GM18951 (cell line): Measurements from ENCODE around the gene CACNB3.
A peak's percentile ranks its signal among the peaks of the same experiment; 100 is the strongest.

Experiments used
- POLR2A ChIP-seq: IDR thresholded peaks from 4 replicates; pipeline ENCODE4 v1.6.1; 2011; ENCODE audit warnings: mild to moderate bottlenecking; ENCODE audit not compliant: insufficient read length, insufficient read depth; ENCODE audit errors: extremely low read depth
- in situ Hi-C: fragments of 300-500 bp; cut with MboI; formaldehyde crosslinking; loops from one replicate; pipeline ENCODE4 v1.12.0; 2022; ENCODE audit warnings: low sequenced_read_pairs, mixed read lengths, inconsistent platforms; ENCODE audit not compliant: unreplicated experiment

The CACNB3 gene

DNA sequence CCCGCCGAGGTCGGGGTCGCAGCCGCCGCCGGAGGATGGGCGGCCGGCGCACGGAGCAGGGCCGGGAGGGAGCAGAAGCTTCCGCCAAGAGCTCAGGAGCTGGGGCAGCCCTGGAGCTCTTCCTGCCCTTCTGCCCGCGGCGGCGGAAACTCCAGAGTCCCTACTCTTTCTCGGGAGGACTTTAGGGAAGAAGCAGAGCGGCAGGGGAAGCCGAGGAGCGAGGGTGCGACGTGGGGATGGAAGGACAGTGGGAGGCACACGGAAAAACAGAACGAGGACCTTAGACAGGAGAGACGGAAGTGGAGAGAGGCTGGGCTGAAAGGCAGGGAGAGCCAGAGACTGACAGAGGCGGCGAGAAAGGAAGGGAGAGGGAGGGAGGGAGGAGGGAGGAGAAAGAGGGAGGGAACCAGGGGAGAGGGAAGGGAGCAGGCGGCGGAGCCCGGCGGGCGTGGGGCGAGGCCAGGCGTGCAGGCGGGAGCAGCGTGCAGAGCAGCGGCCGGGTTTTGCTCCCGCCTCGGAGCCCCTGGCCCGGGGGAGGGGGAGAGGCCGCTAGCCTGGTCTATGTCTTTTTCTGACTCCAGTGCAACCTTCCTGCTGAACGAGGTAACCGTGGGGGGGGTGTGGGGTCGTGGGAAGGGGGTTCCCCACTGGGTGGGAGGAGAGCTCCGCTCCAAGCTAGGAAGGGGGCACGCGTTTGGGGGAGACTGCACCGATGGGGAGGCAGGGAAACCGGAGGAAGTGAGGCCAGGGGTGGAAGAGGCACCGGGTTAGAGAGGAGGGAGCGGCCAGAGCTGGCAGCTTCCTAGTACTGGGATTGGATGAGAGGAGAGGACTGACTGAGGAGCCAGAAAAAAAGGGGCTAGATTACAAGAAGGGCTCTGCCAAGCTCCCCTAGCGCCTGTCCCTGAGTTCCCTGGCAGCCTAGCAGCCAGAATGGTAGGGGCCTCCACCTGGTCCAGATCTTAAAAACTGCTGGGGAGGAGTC is 2.9 kb upstream of the CACNB3 start:
- peak; percentile 51 for TF ChIP-seq POLR2A
- in situ Hi-C loops = no loop called here

DNA sequence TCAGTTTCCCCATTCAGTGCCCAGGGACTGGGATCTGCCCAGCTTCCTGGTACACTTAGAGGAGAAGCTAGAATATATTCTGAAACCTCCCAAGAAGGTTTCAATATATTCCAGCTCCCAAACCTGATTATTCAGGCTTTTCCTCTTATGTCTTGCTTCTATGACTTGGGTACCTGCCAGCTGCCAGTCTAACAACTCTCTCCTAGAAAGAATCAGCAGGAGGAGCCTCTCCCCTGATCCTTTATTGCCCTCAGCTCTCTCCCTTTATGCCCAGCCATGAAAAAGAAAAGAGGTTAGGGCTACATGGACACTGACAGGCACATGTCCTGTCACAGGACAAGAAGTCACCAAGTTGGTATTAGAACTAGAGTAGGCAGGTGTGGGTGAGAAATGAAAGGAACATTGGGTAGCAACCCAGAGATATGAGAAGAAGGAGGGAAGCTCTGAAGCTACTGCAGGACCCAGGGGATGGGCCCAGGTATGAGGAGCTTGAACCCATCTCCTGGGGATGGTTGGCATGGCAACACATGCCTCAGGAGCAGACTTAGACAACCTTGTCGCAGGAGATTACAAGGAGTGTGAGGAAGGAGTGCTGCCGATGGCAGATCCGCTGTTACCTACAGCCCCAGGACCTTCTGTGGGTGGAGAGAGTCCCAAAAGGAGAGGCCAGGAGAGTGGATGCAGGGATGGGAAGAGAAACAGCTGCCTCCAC is 2.0 kb upstream of the CACNB3 start:
- in situ Hi-C loops = no loop called here
- no peak for TF ChIP-seq POLR2A

DNA sequence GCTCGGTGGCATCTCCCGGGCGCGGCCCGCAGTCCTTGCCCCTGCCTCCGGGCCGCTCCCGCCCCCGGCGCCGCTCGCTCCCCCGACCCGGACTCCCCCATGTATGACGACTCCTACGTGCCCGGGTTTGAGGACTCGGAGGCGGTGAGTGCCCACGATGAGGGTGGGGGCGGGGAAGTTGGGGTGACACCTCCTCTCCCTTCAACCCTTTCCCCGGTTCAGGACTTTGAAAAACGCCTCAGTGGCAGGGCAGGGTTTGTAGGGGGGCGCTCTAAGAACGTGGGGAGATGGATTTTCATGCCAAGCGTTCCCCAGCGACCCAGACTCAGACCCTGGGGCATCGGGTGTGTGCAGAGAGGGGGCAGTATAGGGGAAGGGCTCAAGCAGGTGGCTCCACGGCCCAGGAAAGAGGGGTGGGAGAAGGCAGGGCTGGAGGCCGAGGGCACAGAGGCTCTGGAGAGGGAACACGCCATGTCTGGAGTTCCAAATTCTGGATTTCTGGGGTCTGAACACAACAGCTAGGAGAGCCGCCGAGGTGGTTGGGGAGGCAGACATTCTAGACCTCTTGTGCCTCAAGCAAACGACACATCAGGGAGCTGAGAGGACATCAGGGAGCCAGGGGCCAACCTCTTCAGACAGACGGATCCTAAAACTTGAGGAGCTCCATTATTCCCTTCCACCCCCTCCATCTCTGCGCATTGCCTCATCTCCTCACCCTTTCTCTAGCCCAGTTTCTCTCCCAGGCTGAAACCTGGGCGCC is 715 bp downstream of the CACNB3 start:
- no peak for TF ChIP-seq POLR2A
- in situ Hi-C loops = no loop called here

DNA sequence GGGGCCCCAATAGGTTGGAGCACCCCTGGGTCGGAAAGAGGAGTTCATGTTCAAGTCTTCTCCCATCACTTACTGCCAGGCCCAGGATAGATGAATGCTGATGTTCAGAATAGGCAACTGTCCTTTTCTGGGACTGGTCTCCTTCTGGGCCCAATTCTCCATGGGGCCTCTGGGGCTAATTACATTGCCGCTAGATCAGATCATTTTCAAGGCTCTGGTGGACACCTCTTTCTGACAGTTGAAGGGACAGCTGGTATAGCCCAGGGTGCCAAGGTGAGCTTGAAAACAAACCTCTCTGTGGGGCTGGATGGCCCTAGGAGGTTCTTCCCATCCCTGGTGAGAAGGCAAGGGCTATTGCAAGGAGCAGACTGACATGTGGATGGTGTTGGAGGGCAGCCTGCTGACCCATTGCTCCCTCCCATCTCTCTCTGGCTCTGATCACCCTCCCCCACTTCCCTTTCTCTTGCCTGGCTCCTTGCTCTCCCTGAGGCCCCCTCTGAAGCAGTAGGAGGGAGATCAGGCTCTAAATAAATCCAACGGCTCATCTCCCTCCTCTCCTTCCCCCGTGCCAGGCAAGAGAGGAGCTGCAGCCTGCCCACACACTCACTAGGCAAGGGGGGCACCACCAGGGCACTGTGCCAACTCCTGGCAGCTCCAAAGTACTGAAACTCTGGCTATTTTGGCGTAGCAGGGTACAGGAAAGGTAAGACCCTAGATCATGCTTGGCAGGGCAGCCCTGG is 1.9 kb downstream of the CACNB3 start:
- in situ Hi-C loops = no loop called here

DNA sequence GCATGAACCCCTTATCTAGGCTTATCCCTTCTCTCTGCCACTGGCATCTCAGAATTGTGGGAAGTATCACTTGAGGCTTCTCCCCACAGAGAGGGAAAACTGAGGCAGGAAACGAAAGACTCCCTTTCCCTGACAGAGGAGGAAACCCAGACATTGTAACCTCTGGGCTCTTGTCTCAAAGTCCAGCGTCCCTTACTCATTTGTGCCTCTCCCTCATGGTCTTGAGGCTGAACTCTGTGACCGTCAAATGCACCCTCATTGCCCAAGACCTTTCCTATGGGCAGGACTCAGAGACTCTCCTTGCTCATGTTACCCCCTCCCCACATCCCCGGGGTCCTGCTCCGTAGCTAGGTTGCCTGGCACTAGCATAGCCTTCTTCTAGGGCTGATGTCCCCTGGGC is 3.8 kb downstream of the CACNB3 start:
- in situ Hi-C loops = no loop called here
- no peak for TF ChIP-seq POLR2A

More for the DNA sequence above, 1.9 kb downstream of the CACNB3 start:
- TF ChIP-seq POLR2A = no peak

DNA sequence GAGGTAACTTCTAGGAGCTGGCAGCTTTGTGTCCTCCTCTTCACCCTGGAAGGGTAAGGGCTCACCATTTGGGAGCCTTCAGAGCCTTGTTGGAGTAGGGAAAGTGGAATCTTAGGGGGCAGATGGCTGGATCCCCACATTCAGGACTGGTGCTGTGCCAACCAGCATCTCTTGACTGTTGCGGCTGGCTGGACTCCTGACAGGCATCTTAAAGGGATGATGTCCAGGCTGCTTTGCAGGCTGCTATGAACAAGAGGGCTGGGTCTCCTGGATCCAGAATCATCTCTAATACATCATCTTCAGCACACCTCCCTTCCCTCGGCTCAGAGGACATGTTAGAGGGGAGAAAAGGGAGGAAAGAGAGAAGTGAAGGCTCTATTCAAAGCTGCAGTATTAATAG is 4.4 kb downstream of the CACNB3 start:
- TF ChIP-seq POLR2A = no peak
- in situ Hi-C loops = no loop called here

DNA sequence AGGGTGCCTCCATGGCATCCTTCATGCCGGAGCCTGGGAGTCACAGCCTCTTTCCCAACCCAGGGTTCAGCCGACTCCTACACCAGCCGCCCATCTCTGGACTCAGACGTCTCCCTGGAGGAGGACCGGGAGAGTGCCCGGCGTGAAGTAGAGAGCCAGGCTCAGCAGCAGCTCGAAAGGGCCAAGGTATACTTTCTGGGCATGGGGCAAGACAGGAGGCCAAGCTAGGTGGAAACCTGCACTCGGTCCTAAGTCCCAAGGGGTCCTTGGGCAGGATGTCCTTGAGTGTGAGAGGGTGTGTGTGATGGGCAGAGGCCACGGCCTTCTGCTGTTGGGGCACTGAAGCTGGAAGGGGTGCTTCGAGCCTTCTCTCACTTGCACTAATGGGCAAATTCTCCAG is 5.0 kb downstream of the CACNB3 start:
- in situ Hi-C loops = no loop called here
- TF ChIP-seq POLR2A = no peak

DNA sequence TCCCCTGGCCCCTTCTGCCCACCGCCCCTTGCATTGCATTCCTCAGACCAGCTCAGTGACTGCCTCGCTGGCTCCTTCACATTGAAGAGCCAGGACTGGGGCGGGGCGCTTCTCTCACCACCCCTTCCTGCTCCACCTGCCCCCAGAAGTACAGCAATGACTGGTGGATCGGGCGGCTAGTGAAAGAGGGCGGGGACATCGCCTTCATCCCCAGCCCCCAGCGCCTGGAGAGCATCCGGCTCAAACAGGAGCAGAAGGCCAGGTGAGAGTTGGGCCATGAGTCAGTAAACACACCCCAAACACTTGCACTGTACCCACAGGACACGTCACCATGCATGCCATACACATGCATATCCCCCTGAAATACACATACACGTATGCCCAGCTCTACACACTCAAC is 5.8 kb downstream of the CACNB3 start:
- in situ Hi-C loops = no loop called here
- no peak for TF ChIP-seq POLR2A

DNA sequence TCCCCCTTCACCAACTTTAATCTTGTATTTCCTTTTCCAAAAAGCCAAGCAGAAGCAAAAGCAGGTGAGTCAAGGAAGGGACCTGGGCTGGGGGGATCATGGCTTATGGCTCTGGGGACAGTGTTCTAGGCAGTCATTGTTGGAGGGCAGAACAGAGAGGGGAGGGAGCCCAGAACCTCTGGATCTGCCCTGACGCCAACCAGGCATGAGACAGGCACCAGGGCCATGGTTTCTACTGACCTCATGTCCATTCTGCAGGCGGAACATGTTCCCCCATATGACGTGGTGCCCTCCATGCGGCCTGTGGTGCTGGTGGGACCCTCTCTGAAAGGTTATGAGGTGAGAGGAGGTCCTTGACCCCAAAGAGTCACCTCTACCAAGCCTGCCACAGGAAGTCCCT is 6.6 kb downstream of the CACNB3 start:
- no peak for TF ChIP-seq POLR2A
- in situ Hi-C loops = no loop called here

DNA sequence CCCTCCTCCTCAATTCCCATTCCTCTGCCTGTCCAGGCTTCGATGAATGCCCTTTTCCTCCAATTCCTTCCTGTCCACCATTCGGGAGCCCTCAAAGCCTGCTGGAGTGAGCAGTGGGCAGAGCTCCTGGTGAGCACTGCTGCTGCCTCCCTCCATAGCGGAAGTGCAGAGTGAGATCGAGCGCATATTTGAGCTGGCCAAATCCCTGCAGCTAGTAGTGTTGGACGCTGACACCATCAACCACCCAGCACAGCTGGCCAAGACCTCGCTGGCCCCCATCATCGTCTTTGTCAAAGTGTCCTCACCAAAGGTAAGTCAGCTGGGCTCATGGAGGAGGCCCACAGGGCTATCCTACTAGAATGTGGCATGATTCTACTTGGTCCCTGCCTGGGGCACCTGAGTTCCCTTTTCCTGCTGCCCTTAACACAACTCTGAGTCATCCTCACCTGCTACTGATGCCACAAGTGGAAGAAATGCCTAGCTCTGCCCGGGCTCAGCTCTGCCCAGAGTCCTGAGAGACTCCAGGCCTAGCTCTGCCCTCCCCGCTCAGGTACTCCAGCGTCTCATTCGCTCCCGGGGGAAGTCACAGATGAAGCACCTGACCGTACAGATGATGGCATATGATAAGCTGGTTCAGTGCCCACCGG is 8.0 kb downstream of the CACNB3 start:
- in situ Hi-C loops = no loop called here
- TF ChIP-seq POLR2A = no peak

DNA sequence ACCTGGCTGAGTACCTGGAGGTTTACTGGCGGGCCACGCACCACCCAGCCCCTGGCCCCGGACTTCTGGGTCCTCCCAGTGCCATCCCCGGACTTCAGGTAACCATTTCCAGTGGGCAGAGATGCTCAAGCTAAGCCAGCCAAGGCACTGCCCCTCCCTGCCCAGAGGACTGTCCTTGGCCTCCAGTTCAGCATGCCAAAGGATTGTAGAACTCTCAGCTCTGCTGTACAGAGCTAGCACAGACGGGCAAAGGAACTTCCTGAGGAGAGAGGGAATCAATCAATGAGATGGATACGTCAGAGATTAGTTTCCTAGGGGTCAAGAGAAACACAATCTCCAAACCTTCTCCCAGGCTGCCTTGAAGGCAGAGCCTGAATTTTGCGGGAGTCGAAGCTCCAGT is 8.7 kb downstream of the CACNB3 start:
- in situ Hi-C loops = no loop called here
- no peak for TF ChIP-seq POLR2A

DNA sequence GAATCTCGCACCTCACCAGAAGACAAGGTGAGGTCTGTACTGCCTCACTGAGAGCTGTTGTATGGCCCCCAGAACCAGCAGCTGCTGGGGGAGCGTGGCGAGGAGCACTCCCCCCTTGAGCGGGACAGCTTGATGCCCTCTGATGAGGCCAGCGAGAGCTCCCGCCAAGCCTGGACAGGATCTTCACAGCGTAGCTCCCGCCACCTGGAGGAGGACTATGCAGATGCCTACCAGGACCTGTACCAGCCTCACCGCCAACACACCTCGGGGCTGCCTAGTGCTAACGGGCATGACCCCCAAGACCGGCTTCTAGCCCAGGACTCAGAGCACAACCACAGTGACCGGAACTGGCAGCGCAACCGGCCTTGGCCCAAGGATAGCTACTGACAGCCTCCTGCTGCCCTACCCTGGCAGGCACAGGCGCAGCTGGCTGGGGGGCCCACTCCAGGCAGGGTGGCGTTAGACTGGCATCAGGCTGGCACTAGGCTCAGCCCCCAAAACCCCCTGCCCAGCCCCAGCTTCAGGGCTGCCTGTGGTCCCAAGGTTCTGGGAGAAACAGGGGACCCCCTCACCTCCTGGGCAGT is 9.3 kb downstream of the CACNB3 start:
- no peak for TF ChIP-seq POLR2A
- in situ Hi-C loops = no loop called here

DNA sequence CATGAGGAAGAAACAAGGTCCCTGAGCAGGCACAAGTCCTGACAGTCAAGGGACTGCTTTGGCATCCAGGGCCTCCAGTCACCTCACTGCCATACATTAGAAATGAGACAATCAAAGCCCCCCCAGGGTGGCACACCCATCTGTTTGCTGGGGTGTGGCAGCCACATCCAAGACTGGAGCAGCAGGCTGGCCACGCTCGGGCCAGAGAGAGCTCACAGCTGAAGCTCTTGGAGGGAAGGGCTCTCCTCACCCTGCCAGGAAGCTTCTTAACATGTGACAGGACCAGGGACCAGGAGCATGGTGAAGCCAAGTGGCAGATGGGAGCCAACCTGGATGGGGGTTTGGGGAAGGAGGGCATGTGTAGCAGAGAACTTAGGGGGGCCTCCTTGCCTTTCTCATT is 10.0 kb downstream of the CACNB3 start:
- in situ Hi-C loops = no loop called here
- TF ChIP-seq POLR2A = no peak
